Endodermal cell (in vitro differentiated cells): Measurements from ENCODE around the gene SSBP4. TPM values are rescaled to one million over a fixed set of nuclear protein-coding genes. Genes with fewer than 3 reads are reported as not detected.

Source experiments
- DNase-seq: peaks from one replicate; pipeline ENCODE4 v3.0.0-alpha.2; 2017
- H3K27ac ChIP-seq: 2 replicates; pipeline ENCODE4 v1.5.1; 2013; ENCODE audit warnings: mild to moderate bottlenecking, low read depth, low read length, moderate library complexity
- H3K27me3 ChIP-seq: 2 replicates; pipeline ENCODE4 v1.6.1; 2013; ENCODE audit warnings: mild to moderate bottlenecking, low read length, moderate library complexity; ENCODE audit not compliant: insufficient read depth, control insufficient read depth, poor library complexity, severe bottlenecking
- H3K36me3 ChIP-seq: 2 replicates; pipeline ENCODE4 v1.7.0; 2013; ENCODE audit warnings: mild to moderate bottlenecking, low read length, moderate library complexity; ENCODE audit not compliant: control insufficient read depth, insufficient read depth
- H3K4me1 ChIP-seq: one replicate; pipeline ENCODE4 v1.7.0; 2013; ENCODE audit warnings: low read length; ENCODE audit not compliant: control insufficient read depth, insufficient read depth
- H3K4me3 ChIP-seq: 2 replicates; pipeline ENCODE4 v1.5.1; 2013; ENCODE audit warnings: mild to moderate bottlenecking, low read length, moderate library complexity
- H3K9ac ChIP-seq: 2 replicates; pipeline ENCODE4 v1.6.1; 2013; ENCODE audit warnings: mild to moderate bottlenecking, low read length, moderate library complexity; ENCODE audit not compliant: poor library complexity, severe bottlenecking; ENCODE audit errors: extremely low read depth
- H3K9me3 ChIP-seq: 2 replicates; pipeline ENCODE4 v1.6.1; 2013; ENCODE audit warnings: mild to moderate bottlenecking, low read length, moderate library complexity; ENCODE audit not compliant: control insufficient read depth
- H3K27ac Mint-ChIP-seq: 2 replicates; pipeline ENCODE4 v1.8.0; 2020; ENCODE audit warnings: mixed read lengths
- H3K27me3 Mint-ChIP-seq: 2 replicates; pipeline ENCODE4 v1.8.0; 2021; ENCODE audit warnings: mild to moderate bottlenecking, mixed read lengths; ENCODE audit not compliant: insufficient read depth
- H3K36me3 Mint-ChIP-seq: 2 replicates; pipeline ENCODE4 v1.8.0; 2020; ENCODE audit warnings: low read depth, mixed read lengths
- H3K4me1 Mint-ChIP-seq: 2 replicates; pipeline ENCODE4 v1.8.0; 2020; ENCODE audit warnings: mixed read lengths
- H3K4me3 Mint-ChIP-seq: 2 replicates; pipeline ENCODE4 v1.8.0; 2020; ENCODE audit warnings: mild to moderate bottlenecking, moderate library complexity, mixed read lengths
- H3K9me3 Mint-ChIP-seq: 2 replicates; pipeline ENCODE4 v1.8.0; 2020; ENCODE audit warnings: mild to moderate bottlenecking, mixed read lengths
- WGBS, 2 experiments: methylation state at CpG; one replicate each; pipeline versions ENCODE4 v1.1.5 to v1.1.7; 2013; ENCODE audit warnings: missing lambda C conversion rate in 2 of 2, mixed read lengths in 1 of 2; ENCODE audit not compliant: insufficient coverage in 1 of 2, insufficient read length in 1 of 2; 5-methylcytosine and 5-hydroxymethylcytosine counted together
- total RNA-seq, 2 donors: library from RNA; stranded (reverse); fragmentation: NEBNext Ultra II Directional in 1 of 2; extraction: Animal tissue kit (Norgen Biotek cat#: 25700) in 1 of 2; gene quantifications; 2 replicates in 1 of 2; 3 replicates in 1 of 2; pipeline ENCODE4 v1.2.1, GENCODE V29; 2021
- TF ChIP-seq, protein P1 (sequence below): fragments of 200-600 bp; sonication (generic); conservative IDR thresholded peaks from 2 replicates; pipeline ENCODE4 v1.5.0; 2021; ENCODE audit warnings: antibody characterized with exemption, mild to moderate bottlenecking

Gene SSBP4
- total RNA-seq, 2 donors from 2014 or later = 35.9 to 43.5 TPM

DNA sequence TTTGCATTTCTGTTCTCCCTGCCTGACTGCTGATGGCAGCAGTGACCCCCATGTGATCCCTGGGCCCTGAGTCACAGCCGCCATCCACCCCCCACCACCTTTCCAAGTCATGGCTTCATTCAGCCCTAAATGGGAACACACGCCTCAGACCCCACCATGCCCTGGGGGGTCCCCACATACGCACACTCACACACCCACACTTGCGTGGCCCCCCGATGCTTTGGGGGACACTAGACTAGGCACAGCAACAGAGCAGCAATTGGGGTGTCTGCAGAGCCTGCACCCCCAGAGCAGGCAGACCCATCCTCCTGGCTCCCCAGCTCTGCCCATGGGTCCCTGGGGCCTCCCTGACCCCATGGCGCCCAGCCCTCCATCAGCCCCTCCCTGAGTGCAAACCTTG, 24.2 kb downstream of the SSBP4 start:
- Histone ChIP-seq H3K27ac (no peak overlapping the region), H3K36me3 (peaks cover 4% of the 10 kb centered on the region), H3K9me3 (no peaks in the 10 kb centered on the region), H3K4me3 (no peak overlapping the region), H3K4me1 (peaks cover 13% of the 10 kb centered on the region), H3K27me3 (no peaks in the 10 kb centered on the region), H3K9ac (no peak overlapping the region)
- TF ChIP-seq, protein P1, sequence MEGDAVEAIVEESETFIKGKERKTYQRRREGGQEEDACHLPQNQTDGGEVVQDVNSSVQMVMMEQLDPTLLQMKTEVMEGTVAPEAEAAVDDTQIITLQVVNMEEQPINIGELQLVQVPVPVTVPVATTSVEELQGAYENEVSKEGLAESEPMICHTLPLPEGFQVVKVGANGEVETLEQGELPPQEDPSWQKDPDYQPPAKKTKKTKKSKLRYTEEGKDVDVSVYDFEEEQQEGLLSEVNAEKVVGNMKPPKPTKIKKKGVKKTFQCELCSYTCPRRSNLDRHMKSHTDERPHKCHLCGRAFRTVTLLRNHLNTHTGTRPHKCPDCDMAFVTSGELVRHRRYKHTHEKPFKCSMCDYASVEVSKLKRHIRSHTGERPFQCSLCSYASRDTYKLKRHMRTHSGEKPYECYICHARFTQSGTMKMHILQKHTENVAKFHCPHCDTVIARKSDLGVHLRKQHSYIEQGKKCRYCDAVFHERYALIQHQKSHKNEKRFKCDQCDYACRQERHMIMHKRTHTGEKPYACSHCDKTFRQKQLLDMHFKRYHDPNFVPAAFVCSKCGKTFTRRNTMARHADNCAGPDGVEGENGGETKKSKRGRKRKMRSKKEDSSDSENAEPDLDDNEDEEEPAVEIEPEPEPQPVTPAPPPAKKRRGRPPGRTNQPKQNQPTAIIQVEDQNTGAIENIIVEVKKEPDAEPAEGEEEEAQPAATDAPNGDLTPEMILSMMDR = no peak
- no peak for DNase-seq
- H3K36me3 Mint-ChIP-seq = peaks cover 18% of the 10 kb centered on the region
- H3K27ac Mint-ChIP-seq = no peak overlapping the region
- peaks cover 13% of the 10 kb centered on the region for H3K4me1 Mint-ChIP-seq
- 87 to 91% methylated on average over 3 to 6 of the region's 6 CpGs for WGBS, 2 experiments
- H3K27me3 Mint-ChIP-seq = no peaks in the 10 kb centered on the region
- H3K4me3 Mint-ChIP-seq = no peak overlapping the region
- peaks cover 3% of the 10 kb centered on the region for H3K9me3 Mint-ChIP-seq

DNA sequence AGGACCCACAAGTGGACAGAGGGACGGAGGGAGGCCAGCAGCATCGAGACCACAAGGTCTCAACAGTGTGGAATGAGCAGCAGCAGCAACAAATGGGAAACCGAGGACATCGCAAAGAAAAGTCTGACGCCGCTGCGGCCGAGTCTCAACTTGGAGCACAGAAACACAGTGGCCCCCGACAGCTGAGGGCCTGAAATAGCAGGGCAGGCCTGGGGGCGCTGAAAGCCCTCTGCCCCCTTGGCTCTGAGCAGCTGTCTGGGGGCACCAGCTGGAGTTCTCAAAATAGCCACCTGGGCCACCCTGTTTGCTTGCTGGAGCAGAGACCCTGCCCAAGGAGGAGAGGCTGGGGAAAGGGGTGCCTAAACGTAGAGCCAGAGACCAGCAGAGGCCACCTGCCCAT, 24.6 kb downstream of the SSBP4 start:
- H3K9ac ChIP-seq = no peak overlapping the region
- Mint-ChIP-seq H3K27me3 (no peaks in the 10 kb centered on the region), H3K36me3 (peaks cover 19% of the 10 kb centered on the region), H3K4me1 (peaks cover 9% of the 10 kb centered on the region), H3K27ac (no peak overlapping the region), H3K9me3 (peaks cover 3% of the 10 kb centered on the region), H3K4me3 (no peak overlapping the region)
- 94 to 99% methylated on average over 10 to 11 of the region's 11 CpGs for WGBS, 2 experiments
- H3K9me3 ChIP-seq = no peaks in the 10 kb centered on the region
- TF ChIP-seq, protein P1 = no peak
- H3K4me1 ChIP-seq = peaks cover 10% of the 10 kb centered on the region
- peak overlapping the region; percentile 49 for H3K27ac ChIP-seq
- no peaks in the 10 kb centered on the region for H3K27me3 ChIP-seq
- peaks cover 4% of the 10 kb centered on the region for H3K36me3 ChIP-seq
- DNase-seq = no peak
- H3K4me3 ChIP-seq = no peak overlapping the region

- DNase-seq = no peak
- H3K4me1 Mint-ChIP-seq = peaks cover 2% of the 10 kb centered on the region
Measured at GRCh38 chr19:18444513-18444912, 25.3 kb downstream of the SSBP4 start.

More at GRCh38 chr19:18444513-18444912, 25.3 kb downstream of the SSBP4 start:
- TF ChIP-seq, protein P1 = no peak
- peaks cover 3% of the 10 kb centered on the region for H3K4me1 ChIP-seq
- H3K36me3 ChIP-seq = peaks cover 4% of the 10 kb centered on the region
- Mint-ChIP-seq H3K9me3 (peaks cover 3% of the 10 kb centered on the region), H3K4me3 (no peak overlapping the region), H3K36me3 (peaks cover 19% of the 10 kb centered on the region), H3K27me3 (no peaks in the 10 kb centered on the region), H3K27ac (no peak overlapping the region)
- WGBS, 2 experiments = 92% methylated on average over 11 to 19 of the region's 19 CpGs
- no peak overlapping the region for H3K4me3 ChIP-seq
- no peaks in the 10 kb centered on the region for H3K27me3 ChIP-seq
- peak overlapping the region; percentile 49 for H3K27ac ChIP-seq
- no peaks in the 10 kb centered on the region for H3K9me3 ChIP-seq
- no peak overlapping the region for H3K9ac ChIP-seq
